Transverse colon (tissue), 4 donors: ENCODE data around the gene EVI5. TPM values are rescaled to one million over a fixed set of nuclear protein-coding genes. Genes with fewer than 3 reads are reported as not detected.

Source experiments
- DNase-seq: peaks from one replicate; pipeline ENCODE4 v3.0.0-alpha.2; 2019
- H3K27ac ChIP-seq, 4 donors: fragments of 200-600 bp; sonication (generic); 2 replicates each; pipeline ENCODE4 v1.5.1; 2016 to 2018; ENCODE audit warnings: inconsistent platforms in 4 of 4
- H3K27me3 ChIP-seq: fragments of 200-600 bp; sonication (generic); 2 replicates; pipeline ENCODE4 v1.5.1; 2017; ENCODE audit warnings: inconsistent platforms
- H3K36me3 ChIP-seq, 4 donors: fragments of 200-600 bp; sonication (generic); 2 replicates each; pipeline ENCODE4 v1.5.1; 2017 to 2019; ENCODE audit warnings: inconsistent platforms in 4 of 4
- H3K4me1 ChIP-seq, 4 donors: fragments of 200-600 bp; sonication (generic); 2 replicates each; pipeline ENCODE4 v1.5.1; 2017 to 2020; ENCODE audit warnings: inconsistent platforms in 4 of 4
- H3K4me3 ChIP-seq, 4 donors: fragments of 200-600 bp; sonication (generic); 1 replicate in 1 of 4; 2 replicates in 3 of 4; pipeline versions ENCODE4 v1.5.1 to v1.6.1; 2017 to 2019; ENCODE audit warnings: inconsistent platforms in 4 of 4
- H3K9me3 ChIP-seq, 2 donors: fragments of 200-600 bp; sonication (generic); 2 replicates each; pipeline ENCODE4 v1.5.1; 2017 to 2019; ENCODE audit warnings: inconsistent platforms in 2 of 2
- EP300 ChIP-seq: sonication (generic); formaldehyde crosslinking; IDR thresholded peaks from one replicate; pipeline ENCODE4 v1.6.1; 2017; ENCODE audit warnings: antibody characterized with exemption, low read depth
- POLR2A ChIP-seq: fragments of 450-650 bp; IDR thresholded peaks from one replicate; pipeline ENCODE4 v1.6.1; 2016; ENCODE audit warnings: antibody characterized with exemption, mild to moderate bottlenecking, moderate library complexity
- POLR2AphosphoS5 ChIP-seq, 3 donors: sonication (generic); formaldehyde crosslinking; IDR thresholded peaks; one replicate each; pipeline ENCODE4 v1.6.1; 2016; ENCODE audit warnings: antibody characterized with exemption in 3 of 3
- WGBS, 2 donors: methylation state at CpG; one replicate each; pipeline ENCODE4 v1.1.5; 2018; ENCODE audit warnings: low coverage in 1 of 2; 5-methylcytosine and 5-hydroxymethylcytosine counted together
- in situ Hi-C, 4 donors: fragments of 200-750 bp; cut with MboI; loops; one replicate each; pipeline versions ENCODE4 v1.15.0 to v1.15.1; 2017; ENCODE audit warnings: low sequenced_read_pairs in 3 of 4, low pct_ligation_motif_present in 1 of 4, low pct_unique_long_range_greater_than_20kb in 1 of 4
- intact Hi-C: fragments of 100-400 bp; cut with DNase I; formaldehyde crosslinking; loops from one replicate; pipeline ENCODE4 v1.15.1; 2023; ENCODE audit warnings: low total_unique reads
- total RNA-seq, 4 donors: library from RNA; depleted of rRNA; stranded (reverse); fragments of >200 nt; gene quantifications; one replicate each; pipeline ENCODE4 v1.1.0, GENCODE V29; 2016
- TF ChIP-seq, protein P1 (sequence below), 5 experiments: fragments of 200-600 bp in 3 of 5; fragments of 450-650 bp in 2 of 5; sonication (generic) in 3 of 5; IDR thresholded peaks; 1 replicate in 2 of 5; 2 replicates in 3 of 5; pipeline ENCODE4 v1.5.1; 2016 to 2017; ENCODE audit warnings: antibody characterized with exemption in 5 of 5, inconsistent platforms in 3 of 5, mild to moderate bottlenecking in 2 of 5, moderate library complexity in 1 of 5

Gene EVI5
- total RNA-seq, 4 donors from 2014 or later = 10.5 to 57.6 (median 15.3) TPM

DNA sequence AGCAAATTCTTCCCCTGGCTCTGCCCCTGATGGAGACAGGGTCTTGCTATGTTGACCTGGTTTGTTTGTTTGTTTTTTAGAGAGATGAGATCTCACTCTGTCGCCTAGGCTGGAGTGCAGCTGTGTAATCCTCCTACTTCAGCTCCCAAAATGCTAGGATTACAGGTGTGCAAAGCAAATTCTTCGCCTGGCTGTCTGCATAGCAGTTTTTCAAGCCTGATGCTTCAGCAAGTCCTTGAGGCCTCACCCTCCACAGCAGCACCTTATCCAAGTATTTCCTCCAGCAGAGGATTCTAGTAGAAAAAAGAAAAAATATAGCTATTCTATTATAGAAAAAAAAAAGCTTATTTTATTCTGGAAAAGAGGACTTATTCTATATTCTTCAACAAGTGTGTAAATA lies 31.8 kb upstream of the EVI5 start:
- no peak for DNase-seq
- TF ChIP-seq, protein P1, sequence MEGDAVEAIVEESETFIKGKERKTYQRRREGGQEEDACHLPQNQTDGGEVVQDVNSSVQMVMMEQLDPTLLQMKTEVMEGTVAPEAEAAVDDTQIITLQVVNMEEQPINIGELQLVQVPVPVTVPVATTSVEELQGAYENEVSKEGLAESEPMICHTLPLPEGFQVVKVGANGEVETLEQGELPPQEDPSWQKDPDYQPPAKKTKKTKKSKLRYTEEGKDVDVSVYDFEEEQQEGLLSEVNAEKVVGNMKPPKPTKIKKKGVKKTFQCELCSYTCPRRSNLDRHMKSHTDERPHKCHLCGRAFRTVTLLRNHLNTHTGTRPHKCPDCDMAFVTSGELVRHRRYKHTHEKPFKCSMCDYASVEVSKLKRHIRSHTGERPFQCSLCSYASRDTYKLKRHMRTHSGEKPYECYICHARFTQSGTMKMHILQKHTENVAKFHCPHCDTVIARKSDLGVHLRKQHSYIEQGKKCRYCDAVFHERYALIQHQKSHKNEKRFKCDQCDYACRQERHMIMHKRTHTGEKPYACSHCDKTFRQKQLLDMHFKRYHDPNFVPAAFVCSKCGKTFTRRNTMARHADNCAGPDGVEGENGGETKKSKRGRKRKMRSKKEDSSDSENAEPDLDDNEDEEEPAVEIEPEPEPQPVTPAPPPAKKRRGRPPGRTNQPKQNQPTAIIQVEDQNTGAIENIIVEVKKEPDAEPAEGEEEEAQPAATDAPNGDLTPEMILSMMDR (IDR thresholded peaks at IDR 0.05) = no peak
- no peak for TF ChIP-seq EP300
- no peak for TF ChIP-seq POLR2A
- no peak for TF ChIP-seq POLR2AphosphoS5 (IDR thresholded peaks at IDR 0.05)
- WGBS, 2 donors = 50 to 80% methylated on average over 2 of the region's 2 CpGs
- Histone ChIP-seq H3K27ac (peak overlapping the region; percentile 39 to 74 (median 72)), H3K36me3 (no peaks in the 10 kb centered on the region), H3K9me3 (no peaks in the 10 kb centered on the region), H3K4me1 (peaks cover 0 to 20% (median 12%) of the 10 kb centered on the region in 4 donors), H3K4me3 (no peak overlapping the region), H3K27me3 (no peaks in the 10 kb centered on the region)
- in situ Hi-C loops = loop anchor here in 2 of 4 donors (10.0 to 25.0 kb wide), 2 partner anchors 62 to 504 kb away; no protein-coding TSS in a partner anchor
- intact Hi-C loops = loop anchor here (10.0 kb wide), 1 partner anchor 62 kb away; no protein-coding TSS in a partner anchor

DNA sequence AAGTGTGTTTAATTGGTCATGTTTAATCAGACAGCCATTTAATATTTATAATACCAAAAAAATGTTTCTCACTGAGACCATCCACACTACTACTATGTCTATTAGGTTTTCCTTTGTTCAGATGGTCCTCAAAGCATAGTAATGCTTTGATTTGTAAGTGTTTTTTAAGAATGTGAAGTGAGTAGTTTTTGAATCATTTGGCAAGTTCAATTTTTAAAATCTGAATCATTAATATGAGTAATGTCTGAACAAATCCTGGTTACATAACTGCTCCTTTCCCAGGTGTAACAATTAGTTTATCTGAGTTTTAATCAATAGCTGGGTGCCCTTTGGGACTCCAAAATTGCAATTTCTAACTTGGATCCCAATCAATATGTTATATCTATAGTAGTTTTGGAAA lies 23.5 kb upstream of the EVI5 start:
- DNase-seq = no peak
- Histone ChIP-seq H3K27me3 (no peaks in the 10 kb centered on the region), H3K36me3 (no peaks in the 10 kb centered on the region), H3K9me3 (no peaks in the 10 kb centered on the region), H3K4me1 (peaks cover 0 to 11% (median 5%) of the 10 kb centered on the region in 4 donors), H3K27ac (no peak overlapping the region), H3K4me3 (no peak overlapping the region)
- intact Hi-C loops (no loop called here), in situ Hi-C loops (loop anchor here in 1 of 4 donors (25.0 kb wide), 1 partner anchor 496 kb away; no protein-coding TSS in a partner anchor)
- TF ChIP-seq POLR2AphosphoS5 (IDR thresholded peaks at IDR 0.05) (no peak), POLR2A (no peak), EP300 (no peak)
- TF ChIP-seq, protein P1 (IDR thresholded peaks at IDR 0.05) = no peak

DNA sequence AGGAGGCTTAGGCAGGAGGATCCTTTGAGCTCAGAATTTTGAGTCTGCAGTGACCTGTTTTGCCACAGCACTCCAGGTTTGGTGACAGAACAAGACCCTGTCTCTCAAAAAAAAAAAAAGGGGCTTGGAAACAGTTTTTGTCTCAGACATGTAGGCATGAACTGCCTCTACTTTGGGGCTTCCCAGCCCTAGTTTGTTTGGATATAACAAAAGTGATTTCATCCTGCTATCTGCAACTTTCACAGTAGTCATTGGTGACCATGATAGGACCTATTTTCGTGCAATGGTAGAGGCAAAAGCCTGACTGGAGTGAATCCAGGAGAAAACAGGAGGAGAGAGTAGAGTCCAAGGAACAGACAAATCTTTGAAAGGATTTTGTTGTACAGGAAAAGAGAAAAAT lies 20.3 kb upstream of the EVI5 start:
- TF ChIP-seq EP300 = no peak
- TF ChIP-seq, protein P1 (IDR thresholded peaks at IDR 0.05) = no peak
- TF ChIP-seq POLR2A = no peak
- no peak for TF ChIP-seq POLR2AphosphoS5 (IDR thresholded peaks at IDR 0.05)
- peak overlapping the region; percentile 42 to 77 (median 67) for H3K27ac ChIP-seq
- in situ Hi-C loops (loop anchor here in 1 of 4 donors (25.0 kb wide), 1 partner anchor 493 kb away; no protein-coding TSS in a partner anchor), intact Hi-C loops (no loop called here)
- peaks cover 0 to 11% (median 5%) of the 10 kb centered on the region in 4 donors for H3K4me1 ChIP-seq
- H3K4me3 ChIP-seq = no peak overlapping the region
- WGBS, 2 donors = 80 to 100% methylated on average over 1 of the region's 1 CpG
- H3K36me3 ChIP-seq = no peaks in the 10 kb centered on the region
- no peaks in the 10 kb centered on the region for H3K9me3 ChIP-seq
- DNase-seq = no peak
- no peaks in the 10 kb centered on the region for H3K27me3 ChIP-seq

DNA sequence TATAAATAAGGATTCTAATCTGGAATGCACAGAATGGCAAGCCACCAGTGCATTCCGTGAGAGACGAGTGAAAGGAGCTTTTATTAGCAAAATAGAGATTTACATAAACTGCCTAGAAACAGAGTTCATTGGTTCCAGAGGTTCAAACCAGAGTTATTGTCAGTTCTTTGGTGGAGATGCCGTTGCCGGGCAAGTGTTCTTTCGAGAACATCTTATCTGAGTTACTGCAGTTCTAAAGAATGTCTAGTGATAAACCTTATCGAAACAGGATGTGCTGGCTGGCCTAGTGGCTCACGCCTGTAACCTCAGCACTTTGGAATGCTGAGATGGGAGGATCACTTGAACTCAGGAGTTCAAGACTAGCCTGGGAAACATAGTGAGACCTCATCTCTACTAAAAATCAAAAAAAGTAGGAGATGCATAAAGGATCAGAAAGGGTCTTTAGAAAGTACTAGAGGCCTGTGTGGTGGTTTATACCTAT lies 19.9 kb upstream of the EVI5 start:
- Histone ChIP-seq H3K36me3 (no peaks in the 10 kb centered on the region), H3K9me3 (no peaks in the 10 kb centered on the region), H3K4me3 (no peak overlapping the region), H3K4me1 (peaks cover 0 to 11% (median 5%) of the 10 kb centered on the region in 4 donors), H3K27ac (peak overlapping the region; percentile 42 to 77 (median 67)), H3K27me3 (no peaks in the 10 kb centered on the region)
- 10 to 16% methylated on average over 7 of the region's 7 CpGs for WGBS, 2 donors
- TF ChIP-seq POLR2A = no peak
- TF ChIP-seq, protein P1 (IDR thresholded peaks at IDR 0.05) = peak in 1 of 5 experiments; percentile 15
- intact Hi-C loops = no loop called here
- DNase-seq = peak; percentile 79
- in situ Hi-C loops = loop anchor here in 1 of 4 donors (25.0 kb wide), 1 partner anchor 492 kb away; no protein-coding TSS in a partner anchor
